HUES64 (cell line): ENCODE data around the gene LRRFIP1.

Experiments
- H3K27ac ChIP-seq: 2 replicates; pipeline ENCODE4 v1.7.0; 2013; ENCODE audit warnings: low read depth, low read length, inconsistent platforms
- H3K27me3 ChIP-seq: 2 replicates; pipeline ENCODE4 v1.6.1; 2013; ENCODE audit warnings: mild to moderate bottlenecking, low read length; ENCODE audit not compliant: insufficient read depth
- H3K36me3 ChIP-seq: 2 replicates; pipeline ENCODE4 v1.6.1; 2013; ENCODE audit warnings: mild to moderate bottlenecking, low read length; ENCODE audit not compliant: insufficient read depth
- H3K4me1 ChIP-seq: 2 replicates; pipeline ENCODE4 v1.6.1; 2013; ENCODE audit warnings: mild to moderate bottlenecking, low read length, moderate library complexity; ENCODE audit not compliant: insufficient read depth
- H3K4me3 ChIP-seq: 2 replicates; pipeline ENCODE4 v1.5.1; 2013; ENCODE audit warnings: mild to moderate bottlenecking, low read length, moderate library complexity
- H3K9ac ChIP-seq: 2 replicates; pipeline ENCODE4 v1.6.1; 2013; ENCODE audit warnings: mild to moderate bottlenecking, low read depth, low read length
- H3K9me3 ChIP-seq: 2 replicates; pipeline ENCODE4 v1.6.1; 2013; ENCODE audit warnings: low read depth, low read length; ENCODE audit not compliant: insufficient read depth
- WGBS: fragments of 150-250, 120-280 bp; methylation state at CpG from one replicate; pipeline ENCODE4 v1.1.7; 2013; ENCODE audit warnings: missing lambda C conversion rate; 5-methylcytosine and 5-hydroxymethylcytosine counted together

The LRRFIP1 gene

GRCh38 chr2:237612527-237613357 is 14.6 kb upstream of the LRRFIP1 start:
- peak overlapping the region; percentile 54 for H3K9ac ChIP-seq
- H3K4me1 ChIP-seq: peaks cover 36% of the 10 kb centered on the region
- no peaks in the 10 kb centered on the region for H3K36me3 ChIP-seq
- peak overlapping the region; percentile 87 for H3K27ac ChIP-seq
- H3K9me3 ChIP-seq: no peaks in the 10 kb centered on the region
- 75% methylated on average over 10 of the region's 10 CpGs for WGBS
- no peaks in the 10 kb centered on the region for H3K27me3 ChIP-seq
- H3K4me3 ChIP-seq: no peak overlapping the region

GRCh38 chr2:237613679-237614078 is 13.7 kb upstream of the LRRFIP1 start:
- H3K4me3 ChIP-seq: no peak overlapping the region
- H3K27ac ChIP-seq: peak overlapping the region; percentile 87
- no peaks in the 10 kb centered on the region for H3K36me3 ChIP-seq
- no peaks in the 10 kb centered on the region for H3K27me3 ChIP-seq
- H3K9ac ChIP-seq: peak overlapping the region; percentile 28; the same call in 1 of the 2 replicates
- H3K9me3 ChIP-seq: no peaks in the 10 kb centered on the region
- H3K4me1 ChIP-seq: peaks cover 36% of the 10 kb centered on the region

GRCh38 chr2:237614151-237614720 is 13.2 kb upstream of the LRRFIP1 start:
- Histone ChIP-seq H3K9me3 (no peaks in the 10 kb centered on the region), H3K4me1 (peaks cover 36% of the 10 kb centered on the region), H3K27ac (peak overlapping the region; percentile 87), H3K27me3 (no peaks in the 10 kb centered on the region), H3K4me3 (no peak overlapping the region), H3K9ac (peak overlapping the region; percentile 58), H3K36me3 (no peaks in the 10 kb centered on the region)
- 21% methylated on average over 9 of the region's 9 CpGs for WGBS

GRCh38 chr2:237615631-237616249 is 11.6 kb upstream of the LRRFIP1 start:
- peaks cover 36% of the 10 kb centered on the region for H3K4me1 ChIP-seq
- no peak overlapping the region for H3K27ac ChIP-seq
- no peak overlapping the region for H3K4me3 ChIP-seq
- no peaks in the 10 kb centered on the region for H3K36me3 ChIP-seq
- no peaks in the 10 kb centered on the region for H3K27me3 ChIP-seq
- WGBS: 65% methylated on average over 4 of the region's 4 CpGs
- H3K9ac ChIP-seq: no peak overlapping the region
- no peaks in the 10 kb centered on the region for H3K9me3 ChIP-seq

GRCh38 chr2:237616373-237616733 is 11.0 kb upstream of the LRRFIP1 start:
- H3K4me3 ChIP-seq: no peak overlapping the region
- H3K27ac ChIP-seq: no peak overlapping the region
- no peaks in the 10 kb centered on the region for H3K36me3 ChIP-seq
- H3K27me3 ChIP-seq: no peaks in the 10 kb centered on the region
- 89% methylated on average over 3 of the region's 3 CpGs for WGBS
- peaks cover 36% of the 10 kb centered on the region for H3K4me1 ChIP-seq
- H3K9ac ChIP-seq: no peak overlapping the region
- no peaks in the 10 kb centered on the region for H3K9me3 ChIP-seq

- no peaks in the 10 kb centered on the region for H3K27me3 ChIP-seq
- WGBS: 93% methylated on average over 15 of the region's 15 CpGs
- no peak overlapping the region for H3K27ac ChIP-seq
- H3K4me3 ChIP-seq: no peak overlapping the region
- peaks cover 36% of the 10 kb centered on the region for H3K4me1 ChIP-seq
- H3K9ac ChIP-seq: no peak overlapping the region
- H3K36me3 ChIP-seq: no peaks in the 10 kb centered on the region
- no peaks in the 10 kb centered on the region for H3K9me3 ChIP-seq
Measured at GRCh38 chr2:237616734-237617586, 10.4 kb upstream of the LRRFIP1 start.

- Histone ChIP-seq H3K4me3 (no peak overlapping the region), H3K36me3 (no peaks in the 10 kb centered on the region), H3K27me3 (no peaks in the 10 kb centered on the region), H3K27ac (no peak overlapping the region), H3K9me3 (no peaks in the 10 kb centered on the region), H3K9ac (no peak overlapping the region), H3K4me1 (peaks cover 33% of the 10 kb centered on the region)
- WGBS: 92% methylated on average over 4 of the region's 4 CpGs
Measured at GRCh38 chr2:237617587-237617982, 9.8 kb upstream of the LRRFIP1 start.

GRCh38 chr2:237618449-237618848 is 8.9 kb upstream of the LRRFIP1 start:
- Histone ChIP-seq H3K27ac (no peak overlapping the region), H3K36me3 (no peaks in the 10 kb centered on the region), H3K9ac (no peak overlapping the region), H3K4me3 (no peak overlapping the region), H3K27me3 (no peaks in the 10 kb centered on the region), H3K9me3 (no peaks in the 10 kb centered on the region), H3K4me1 (peaks cover 25% of the 10 kb centered on the region)
- 96% methylated on average over 2 of the region's 2 CpGs for WGBS

GRCh38 chr2:237623428-237624403 is 3.7 kb upstream of the LRRFIP1 start:
- no peaks in the 10 kb centered on the region for H3K9me3 ChIP-seq
- peaks cover 35% of the 10 kb centered on the region for H3K27me3 ChIP-seq
- no peak overlapping the region for H3K9ac ChIP-seq
- H3K4me1 ChIP-seq: peaks cover 8% of the 10 kb centered on the region
- H3K36me3 ChIP-seq: no peaks in the 10 kb centered on the region
- no peak overlapping the region for H3K4me3 ChIP-seq
- WGBS: 90% methylated on average over 13 of the region's 13 CpGs
- no peak overlapping the region for H3K27ac ChIP-seq

- WGBS: 95% methylated on average over 6 of the region's 6 CpGs
- H3K27me3 ChIP-seq: peaks cover 39% of the 10 kb centered on the region
- H3K27ac ChIP-seq: no peak overlapping the region
- H3K36me3 ChIP-seq: no peaks in the 10 kb centered on the region
- peaks cover 10% of the 10 kb centered on the region for H3K4me1 ChIP-seq
- no peak overlapping the region for H3K9ac ChIP-seq
- no peak overlapping the region for H3K4me3 ChIP-seq
- no peaks in the 10 kb centered on the region for H3K9me3 ChIP-seq
Measured at GRCh38 chr2:237624565-237624964, 2.8 kb upstream of the LRRFIP1 start.
